GM12892 (cell line): ENCODE measurements around the gene SH3TC2.

Experiments
- POLR2A ChIP-seq: IDR thresholded peaks from 2 replicates; pipeline ENCODE4 v1.6.1; 2011; ENCODE audit warnings: low read depth, low read length, control low read depth
- POLR2AphosphoS5 ChIP-seq: IDR thresholded peaks from 2 replicates; pipeline ENCODE4 v1.6.1; 2011; ENCODE audit warnings: low read depth, low read length, control low read depth
- TAF1 ChIP-seq: IDR thresholded peaks from 2 replicates; pipeline ENCODE4 v1.6.1; 2011; ENCODE audit warnings: low read depth, mild to moderate bottlenecking, control low read depth, low read length, borderline replicate concordance

DNA sequence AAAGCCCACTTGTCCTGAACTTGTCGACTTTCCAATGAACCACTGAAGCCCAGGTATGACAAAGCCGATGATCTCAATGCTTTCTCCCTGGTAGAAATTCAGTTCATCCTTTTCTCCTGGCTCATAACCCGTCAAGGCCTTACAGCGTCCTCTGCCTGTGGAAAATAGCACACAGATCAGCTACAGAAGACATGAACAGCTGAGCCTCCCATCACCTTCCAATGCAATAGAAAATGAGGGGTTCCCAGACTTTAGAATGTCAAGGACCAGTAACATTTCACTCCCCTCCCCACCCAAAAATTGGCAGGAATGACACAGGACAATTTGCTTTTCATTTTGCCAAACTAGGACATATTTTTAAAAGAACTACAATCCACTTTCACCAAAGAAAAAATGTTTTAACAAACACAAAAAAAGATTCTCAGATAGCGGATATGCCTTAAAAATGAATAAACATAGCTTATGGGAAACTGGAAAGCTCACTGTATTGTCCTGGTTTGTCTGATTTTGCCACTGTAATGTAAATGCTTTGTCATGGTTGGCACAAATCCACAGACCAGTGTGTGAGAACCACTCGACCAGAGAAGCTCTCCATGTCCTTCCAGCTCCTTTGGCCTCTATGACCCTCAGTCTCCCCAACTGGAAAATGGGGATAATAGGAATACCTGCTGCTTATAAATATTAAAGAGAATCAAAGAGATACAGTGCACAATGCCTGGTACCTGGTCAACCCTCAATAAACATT is 24.4 kb downstream of the SH3TC2 start:
- TF ChIP-seq POLR2AphosphoS5 (no peak), POLR2A (no peak), TAF1 (no peak)
